ENCODE measurements around the gene MALRD1. TPM values are rescaled to one million over a fixed set of nuclear protein-coding genes. Genes with fewer than 3 reads are reported as not detected.

MALRD1 gene
- total RNA-seq, 1 donor from 2014 or later = 0.45 TPM

- H3K27me3 Mint-ChIP-seq (ENCODE audit: low read depth, unreplicated experiment) = no peaks in the 10 kb centered on the region
- Histone ChIP-seq H2AFZ (ENCODE audit: low read depth, low read length) (no peak overlapping the region), H3K27ac (ENCODE audit: low read depth, low read length) (no peak overlapping the region), H3K27me3 (ENCODE audit: insufficient read depth, low read length) (no peaks in the 10 kb centered on the region), H3K9ac (ENCODE audit: low read length) (no peak overlapping the region), H4K20me1 (ENCODE audit: insufficient read depth, low read length) (no peaks in the 10 kb centered on the region), H3K4me3 (ENCODE audit: insufficient read depth, low read depth, low read length) (no peak overlapping the region), H3K4me2 (ENCODE audit: low read length) (no peak overlapping the region), H3K9me3 (ENCODE audit: insufficient read depth, low read depth, low read length) (no peaks in the 10 kb centered on the region), H3K4me1 (ENCODE audit: insufficient read depth, low read length) (no peaks in the 10 kb centered on the region), H3K79me2 (ENCODE audit: insufficient read depth, low read length) (no peaks in the 10 kb centered on the region), H3K36me3 (ENCODE audit: insufficient read depth, low read length) (no peaks in the 10 kb centered on the region)
- DNase-seq (ENCODE audit: low read depth) (no peak), FAIRE-seq (no peak)
- no peak overlapping the region for H3K4me3 Mint-ChIP-seq (ENCODE audit: unreplicated experiment)
- no peaks in the 10 kb centered on the region for H3K36me3 Mint-ChIP-seq (ENCODE audit: low read depth, unreplicated experiment)
- H3K9me3 Mint-ChIP-seq (ENCODE audit: unreplicated experiment) = peaks cover 5% of the 10 kb centered on the region
- no peaks in the 10 kb centered on the region for H3K4me1 Mint-ChIP-seq (ENCODE audit: low read depth, unreplicated experiment)
- TF ChIP-seq EZH2 (IDR thresholded peaks at IDR 0.05; ENCODE audit: insufficient read depth, low read length) (no peak), CTCF (IDR thresholded peaks at IDR 0.05; ENCODE audit: insufficient read depth, low read depth, low read length) (no peak)
- no peak overlapping the region for H3K27ac Mint-ChIP-seq (ENCODE audit: unreplicated experiment)
Measured at GRCh38 chr10:19453967-19454366, 405.4 kb downstream of the MALRD1 start.

- no peaks in the 10 kb centered on the region for H3K4me1 ChIP-seq (ENCODE audit: insufficient read depth, low read length)
- H3K4me2 ChIP-seq (ENCODE audit: low read length) = no peak overlapping the region
- peaks cover 11% of the 10 kb centered on the region for H3K4me1 Mint-ChIP-seq (ENCODE audit: low read depth, unreplicated experiment)
- no peaks in the 10 kb centered on the region for H3K36me3 ChIP-seq (ENCODE audit: insufficient read depth, low read length)
- H2AFZ ChIP-seq (ENCODE audit: low read depth, low read length) = no peak overlapping the region
- no peaks in the 10 kb centered on the region for H3K27me3 ChIP-seq (ENCODE audit: insufficient read depth, low read length)
- H4K20me1 ChIP-seq (ENCODE audit: insufficient read depth, low read length) = no peaks in the 10 kb centered on the region
- H3K27me3 Mint-ChIP-seq (ENCODE audit: low read depth, unreplicated experiment) = no peaks in the 10 kb centered on the region
- no peak overlapping the region for H3K4me3 ChIP-seq (ENCODE audit: insufficient read depth, low read depth, low read length)
- H3K36me3 Mint-ChIP-seq (ENCODE audit: low read depth, unreplicated experiment) = no peaks in the 10 kb centered on the region
- FAIRE-seq (no peak), DNase-seq (ENCODE audit: low read depth) (no peak)
- no peaks in the 10 kb centered on the region for H3K9me3 Mint-ChIP-seq (ENCODE audit: unreplicated experiment)
- H3K79me2 ChIP-seq (ENCODE audit: insufficient read depth, low read length) = no peaks in the 10 kb centered on the region
- no peaks in the 10 kb centered on the region for H3K9me3 ChIP-seq (ENCODE audit: insufficient read depth, low read depth, low read length)
- H3K27ac ChIP-seq (ENCODE audit: low read depth, low read length) = no peak overlapping the region
- no peak for TF ChIP-seq EZH2 (IDR thresholded peaks at IDR 0.05; ENCODE audit: insufficient read depth, low read length)
- TF ChIP-seq CTCF (IDR thresholded peaks at IDR 0.05; ENCODE audit: insufficient read depth, low read depth, low read length) = no peak
- no peak overlapping the region for H3K9ac ChIP-seq (ENCODE audit: low read length)
- peak overlapping the region; percentile 10 for H3K27ac Mint-ChIP-seq (ENCODE audit: unreplicated experiment)
- H3K4me3 Mint-ChIP-seq (ENCODE audit: unreplicated experiment) = no peak overlapping the region
Measured at GRCh38 chr10:19461588-19461987, 413.0 kb downstream of the MALRD1 start.

- Histone ChIP-seq H3K79me2 (ENCODE audit: insufficient read depth, low read length) (no peaks in the 10 kb centered on the region), H4K20me1 (ENCODE audit: insufficient read depth, low read length) (no peaks in the 10 kb centered on the region), H3K4me1 (ENCODE audit: insufficient read depth, low read length) (no peaks in the 10 kb centered on the region), H3K4me3 (ENCODE audit: insufficient read depth, low read depth, low read length) (no peak overlapping the region), H3K9me3 (ENCODE audit: insufficient read depth, low read depth, low read length) (no peaks in the 10 kb centered on the region), H3K27ac (ENCODE audit: low read depth, low read length) (no peak overlapping the region), H3K36me3 (ENCODE audit: insufficient read depth, low read length) (no peaks in the 10 kb centered on the region), H3K27me3 (ENCODE audit: insufficient read depth, low read length) (no peaks in the 10 kb centered on the region), H2AFZ (ENCODE audit: low read depth, low read length) (no peak overlapping the region), H3K9ac (ENCODE audit: low read length) (no peak overlapping the region), H3K4me2 (ENCODE audit: low read length) (no peak overlapping the region)
- TF ChIP-seq EZH2 (IDR thresholded peaks at IDR 0.05; ENCODE audit: insufficient read depth, low read length) (no peak), CTCF (IDR thresholded peaks at IDR 0.05; ENCODE audit: insufficient read depth, low read depth, low read length) (no peak)
- H3K27ac Mint-ChIP-seq (ENCODE audit: unreplicated experiment) = no peak overlapping the region
- no peaks in the 10 kb centered on the region for H3K36me3 Mint-ChIP-seq (ENCODE audit: low read depth, unreplicated experiment)
- DNase-seq (ENCODE audit: low read depth) (no peak), FAIRE-seq (no peak)
- no peaks in the 10 kb centered on the region for H3K9me3 Mint-ChIP-seq (ENCODE audit: unreplicated experiment)
- no peaks in the 10 kb centered on the region for H3K4me1 Mint-ChIP-seq (ENCODE audit: low read depth, unreplicated experiment)
- no peaks in the 10 kb centered on the region for H3K27me3 Mint-ChIP-seq (ENCODE audit: low read depth, unreplicated experiment)
- no peak overlapping the region for H3K4me3 Mint-ChIP-seq (ENCODE audit: unreplicated experiment)
Measured at GRCh38 chr10:19466709-19467108, 418.1 kb downstream of the MALRD1 start.
